HCT116 (cell line): ENCODE measurements around the gene PRKAG2.

Source experiments
- CEBPB ChIP-seq: IDR thresholded peaks from 2 replicates; pipeline ENCODE4 v1.6.1; 2012; ENCODE audit warnings: low read depth
- EZH2 ChIP-seq: fragments of 200-600 bp; sonication (generic); IDR thresholded peaks from 2 replicates; pipeline ENCODE4 v1.6.1; 2017; ENCODE audit warnings: antibody characterized with exemption, mixed run types
- EZH2phosphoT487 ChIP-seq: fragments of 200-600 bp; IDR thresholded peaks from 2 replicates; pipeline ENCODE4 v1.6.1; 2018; ENCODE audit warnings: antibody characterized with exemption, borderline replicate concordance
- POLR2A ChIP-seq: IDR thresholded peaks from 2 replicates; pipeline ENCODE4 v1.7.0; 2011; ENCODE audit warnings: borderline replicate concordance; ENCODE audit not compliant: insufficient read depth, insufficient read length; ENCODE audit errors: extremely low read depth
- POLR2AphosphoS5 ChIP-seq: IDR thresholded peaks from 2 replicates; pipeline ENCODE4 v1.6.1; 2011; ENCODE audit warnings: mild to moderate bottlenecking, low read depth, low read length, moderate library complexity
- REST ChIP-seq: IDR thresholded peaks from 2 replicates; pipeline ENCODE4 v1.6.1; 2012; ENCODE audit warnings: low read depth
- TF ChIP-seq, protein P1 (sequence below), 3 experiments: fragments of 200-600 bp in 1 of 3; sonication (generic) in 1 of 3; IDR thresholded peaks in 2 of 3; conservative IDR thresholded peaks in 1 of 3; 2 replicates each; pipeline ENCODE4 v1.5.1; 2012 to 2017; ENCODE audit warnings: low read depth in 2 of 3, low read length in 2 of 3, antibody characterized with exemption in 1 of 3, borderline replicate concordance in 1 of 3, control low read depth in 1 of 3, mild to moderate bottlenecking in 1 of 3, mixed read lengths in 1 of 3, mixed run types in 1 of 3, moderate library complexity in 1 of 3; ENCODE audit not compliant: insufficient read depth in 1 of 3

DNA sequence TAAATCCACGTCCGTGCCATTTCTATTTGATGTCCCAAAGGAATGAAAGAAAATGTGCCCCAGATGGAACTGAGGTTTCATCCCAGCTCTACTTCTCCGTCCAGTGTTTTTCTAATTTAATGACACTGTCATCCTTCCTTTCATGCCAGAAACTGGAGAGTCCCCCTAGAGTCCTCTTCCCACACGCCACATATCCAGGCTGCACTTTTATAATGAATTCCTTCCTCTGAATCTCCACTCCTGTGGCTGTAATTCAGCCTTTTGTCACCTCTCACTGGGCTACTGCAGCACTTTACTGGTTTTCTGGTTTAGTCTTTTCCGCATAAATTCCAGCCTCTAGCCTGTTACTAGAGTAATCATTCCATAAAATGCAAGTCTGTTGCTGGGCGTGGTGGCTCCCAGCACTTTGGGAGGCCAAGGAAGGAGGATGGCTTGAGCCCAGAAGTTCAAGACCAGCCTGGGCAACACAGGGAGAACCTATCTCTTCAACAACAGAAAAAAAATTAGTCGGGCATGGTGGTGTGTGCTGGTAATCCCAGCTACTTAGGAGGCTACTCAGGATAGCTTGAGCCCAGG lies 214.6 kb downstream of the PRKAG2 start:
- no peak for TF ChIP-seq CEBPB
- TF ChIP-seq POLR2AphosphoS5 = no peak
- TF ChIP-seq, protein P1, sequence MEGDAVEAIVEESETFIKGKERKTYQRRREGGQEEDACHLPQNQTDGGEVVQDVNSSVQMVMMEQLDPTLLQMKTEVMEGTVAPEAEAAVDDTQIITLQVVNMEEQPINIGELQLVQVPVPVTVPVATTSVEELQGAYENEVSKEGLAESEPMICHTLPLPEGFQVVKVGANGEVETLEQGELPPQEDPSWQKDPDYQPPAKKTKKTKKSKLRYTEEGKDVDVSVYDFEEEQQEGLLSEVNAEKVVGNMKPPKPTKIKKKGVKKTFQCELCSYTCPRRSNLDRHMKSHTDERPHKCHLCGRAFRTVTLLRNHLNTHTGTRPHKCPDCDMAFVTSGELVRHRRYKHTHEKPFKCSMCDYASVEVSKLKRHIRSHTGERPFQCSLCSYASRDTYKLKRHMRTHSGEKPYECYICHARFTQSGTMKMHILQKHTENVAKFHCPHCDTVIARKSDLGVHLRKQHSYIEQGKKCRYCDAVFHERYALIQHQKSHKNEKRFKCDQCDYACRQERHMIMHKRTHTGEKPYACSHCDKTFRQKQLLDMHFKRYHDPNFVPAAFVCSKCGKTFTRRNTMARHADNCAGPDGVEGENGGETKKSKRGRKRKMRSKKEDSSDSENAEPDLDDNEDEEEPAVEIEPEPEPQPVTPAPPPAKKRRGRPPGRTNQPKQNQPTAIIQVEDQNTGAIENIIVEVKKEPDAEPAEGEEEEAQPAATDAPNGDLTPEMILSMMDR (IDR thresholded peaks at IDR 0.05 in 2 of 3, conservative IDR thresholded peaks at IDR 0.05 in 1 of 3; ENCODE audit: borderline replicate concordance in 1 of 3, insufficient read depth in 1 of 3, low read depth in 2 of 3, low read length in 2 of 3) = no peak
- TF ChIP-seq POLR2A = no peak
- TF ChIP-seq EZH2phosphoT487 = no peak
- TF ChIP-seq EZH2 = no peak
- TF ChIP-seq REST = no peak
